DOHH2 (cell line): ENCODE measurements around the gene PIGL.

Experiments
- H3F3A ChIP-seq: fragments of 200-600 bp; sonication (generic), shearing (Covaris generic); 2 replicates; pipeline ENCODE4 v1.6.0; 2016; ENCODE audit warnings: antibody characterized with exemption, mild to moderate bottlenecking; ENCODE audit not compliant: control insufficient read depth, insufficient read depth
- H3K27ac ChIP-seq: fragments of 200-600 bp; sonication (generic); 2 replicates; pipeline ENCODE4 v1.5.1; 2014; ENCODE audit warnings: low read depth, mild to moderate bottlenecking, low read length, moderate library complexity
- H3K27me3 ChIP-seq: fragments of 200-600 bp; sonication (generic); 2 replicates; pipeline ENCODE4 v1.6.1; 2014; ENCODE audit warnings: mild to moderate bottlenecking, low read length, mixed read lengths; ENCODE audit not compliant: control insufficient read depth
- H3K36me3 ChIP-seq: fragments of 200-600 bp; sonication (generic); 2 replicates; pipeline ENCODE4 v1.6.1; 2014; ENCODE audit warnings: mild to moderate bottlenecking, low read length, moderate library complexity, mixed read lengths; ENCODE audit not compliant: control insufficient read depth
- H3K4me1 ChIP-seq: fragments of 200-600 bp; sonication (generic); 2 replicates; pipeline ENCODE4 v1.6.1; 2014; ENCODE audit warnings: mild to moderate bottlenecking, low read length, mixed read lengths; ENCODE audit not compliant: control insufficient read depth
- H3K4me2 ChIP-seq: fragments of 200-600 bp; sonication (generic); 2 replicates; pipeline ENCODE4 v1.6.0; 2014; ENCODE audit warnings: mild to moderate bottlenecking, low read length, moderate library complexity
- H3K4me3 ChIP-seq: fragments of 200-600 bp; sonication (generic); 2 replicates; pipeline ENCODE4 v1.5.1; 2014; ENCODE audit warnings: mild to moderate bottlenecking, low read length, mixed read lengths
- H3K79me2 ChIP-seq: fragments of 200-600 bp; sonication (generic); 2 replicates; pipeline ENCODE4 v1.6.1; 2014; ENCODE audit warnings: mild to moderate bottlenecking, low read length, mixed read lengths; ENCODE audit not compliant: control insufficient read depth
- H3K9me2 ChIP-seq: fragments of 200-600 bp; sonication (generic); replicated peaks from 2 replicates; pipeline ENCODE4 v1.6.1; 2014; ENCODE audit warnings: mild to moderate bottlenecking, low read length, mixed read lengths; ENCODE audit not compliant: control insufficient read depth
- H3K9me3 ChIP-seq: fragments of 200-600 bp; sonication (generic); 2 replicates; pipeline ENCODE4 v1.6.1; 2014; ENCODE audit warnings: antibody characterized with exemption, low read length, mixed read lengths; ENCODE audit not compliant: control insufficient read depth, insufficient read depth
- H4K20me1 ChIP-seq: fragments of 200-600 bp; sonication (generic); 2 replicates; pipeline ENCODE4 v1.6.0; 2014; ENCODE audit warnings: low read depth, mild to moderate bottlenecking, antibody characterized with exemption, low read length, moderate library complexity; ENCODE audit not compliant: control insufficient read depth, insufficient read depth
- EZH2phosphoT487 ChIP-seq: fragments of 200-600 bp; sonication (generic); IDR thresholded peaks from 2 replicates; pipeline ENCODE4 v1.6.1; 2017; ENCODE audit warnings: borderline replicate concordance, mild to moderate bottlenecking, antibody characterized with exemption, low read length, moderate library complexity, mixed read lengths
- TF ChIP-seq, protein P1 (sequence below): fragments of 200-600 bp; sonication (generic); IDR thresholded peaks from one replicate; pipeline ENCODE4 v1.5.1; 2014; ENCODE audit warnings: antibody characterized with exemption, mild to moderate bottlenecking, low read depth, low read length; ENCODE audit not compliant: poor library complexity, severe bottlenecking

Gene PIGL

GRCh38 chr17:16267174-16267573, 50.2 kb downstream of the PIGL start:
- H3K79me2 ChIP-seq, result no peaks in the 10 kb centered on the region
- no peak overlapping the region for H3K4me3 ChIP-seq
- peaks cover 3% of the 10 kb centered on the region; the same call in 1 of the 2 replicates for H3F3A ChIP-seq
- no peaks in the 10 kb centered on the region for H4K20me1 ChIP-seq
- TF ChIP-seq, protein P1, sequence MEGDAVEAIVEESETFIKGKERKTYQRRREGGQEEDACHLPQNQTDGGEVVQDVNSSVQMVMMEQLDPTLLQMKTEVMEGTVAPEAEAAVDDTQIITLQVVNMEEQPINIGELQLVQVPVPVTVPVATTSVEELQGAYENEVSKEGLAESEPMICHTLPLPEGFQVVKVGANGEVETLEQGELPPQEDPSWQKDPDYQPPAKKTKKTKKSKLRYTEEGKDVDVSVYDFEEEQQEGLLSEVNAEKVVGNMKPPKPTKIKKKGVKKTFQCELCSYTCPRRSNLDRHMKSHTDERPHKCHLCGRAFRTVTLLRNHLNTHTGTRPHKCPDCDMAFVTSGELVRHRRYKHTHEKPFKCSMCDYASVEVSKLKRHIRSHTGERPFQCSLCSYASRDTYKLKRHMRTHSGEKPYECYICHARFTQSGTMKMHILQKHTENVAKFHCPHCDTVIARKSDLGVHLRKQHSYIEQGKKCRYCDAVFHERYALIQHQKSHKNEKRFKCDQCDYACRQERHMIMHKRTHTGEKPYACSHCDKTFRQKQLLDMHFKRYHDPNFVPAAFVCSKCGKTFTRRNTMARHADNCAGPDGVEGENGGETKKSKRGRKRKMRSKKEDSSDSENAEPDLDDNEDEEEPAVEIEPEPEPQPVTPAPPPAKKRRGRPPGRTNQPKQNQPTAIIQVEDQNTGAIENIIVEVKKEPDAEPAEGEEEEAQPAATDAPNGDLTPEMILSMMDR, result no peak
- TF ChIP-seq EZH2phosphoT487, result no peak
- no peaks in the 10 kb centered on the region for H3K36me3 ChIP-seq
- H3K4me1 ChIP-seq, result peaks cover 21% of the 10 kb centered on the region
- no peaks in the 10 kb centered on the region for H3K9me3 ChIP-seq
- no peaks in the 10 kb centered on the region for H3K9me2 ChIP-seq
- H3K4me2 ChIP-seq, result peak overlapping the region; percentile 75
- no peaks in the 10 kb centered on the region for H3K27me3 ChIP-seq
- peak overlapping the region; percentile 76; the same call in 1 of the 2 replicates for H3K27ac ChIP-seq

DNA sequence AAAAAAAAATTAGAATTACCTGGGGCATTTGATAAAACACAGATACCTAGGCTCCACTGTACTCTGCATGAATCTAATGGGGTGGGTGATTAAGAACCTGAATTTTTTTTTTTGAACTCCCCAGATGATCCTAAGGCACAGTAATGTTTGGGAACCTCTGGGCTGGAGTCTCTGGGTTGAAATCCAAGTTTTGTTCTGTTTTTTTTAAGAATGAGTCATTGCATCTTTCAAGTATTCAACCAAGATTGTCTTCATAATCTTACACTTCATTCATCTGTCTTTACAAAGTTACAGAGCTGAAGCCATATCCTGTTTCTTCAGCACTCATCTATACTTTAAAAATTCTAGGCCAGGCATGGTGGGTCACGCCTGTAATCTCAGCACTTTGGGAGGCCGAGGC, 52.6 kb downstream of the PIGL start:
- Histone ChIP-seq H4K20me1 (no peaks in the 10 kb centered on the region), H3K4me2 (no peak overlapping the region), H3K9me2 (no peaks in the 10 kb centered on the region), H3K27me3 (no peaks in the 10 kb centered on the region), H3K4me1 (peaks cover 21% of the 10 kb centered on the region), H3K79me2 (no peaks in the 10 kb centered on the region), H3K9me3 (no peaks in the 10 kb centered on the region), H3K27ac (no peak overlapping the region), H3F3A (peaks cover 3% of the 10 kb centered on the region; the same call in 1 of the 2 replicates), H3K36me3 (peaks cover 5% of the 10 kb centered on the region; the same call in 1 of the 2 replicates), H3K4me3 (no peak overlapping the region)
- TF ChIP-seq, protein P1, result no peak
- TF ChIP-seq EZH2phosphoT487, result no peak

- peaks cover 5% of the 10 kb centered on the region; the same call in 1 of the 2 replicates for H3K36me3 ChIP-seq
- peaks cover 16% of the 10 kb centered on the region for H3K4me1 ChIP-seq
- peaks cover 3% of the 10 kb centered on the region; the same call in 1 of the 2 replicates for H3F3A ChIP-seq
- no peaks in the 10 kb centered on the region for H3K27me3 ChIP-seq
- H3K79me2 ChIP-seq, result no peaks in the 10 kb centered on the region
- H3K9me3 ChIP-seq, result no peaks in the 10 kb centered on the region; the same call in 1 of the 2 replicates
- no peaks in the 10 kb centered on the region for H4K20me1 ChIP-seq
- H3K27ac ChIP-seq, result no peak overlapping the region
- no peak for TF ChIP-seq EZH2phosphoT487
- TF ChIP-seq, protein P1, result no peak
- H3K4me2 ChIP-seq, result no peak overlapping the region
- no peak overlapping the region for H3K4me3 ChIP-seq
- H3K9me2 ChIP-seq, result no peaks in the 10 kb centered on the region
These were observed 55.3 kb downstream of the PIGL start for GRCh38 chr17:16272111-16272840.
